RPMI7951 (cell line): ENCODE data around the gene SDK1. TPM values are rescaled to one million over a fixed set of nuclear protein-coding genes. Genes with fewer than 3 reads are reported as not detected.

ENCODE experiments used
- DNase-seq: peaks from one replicate; pipeline ENCODE4 v3.0.0-alpha.2; 2012; ENCODE audit warnings: low read depth
- total RNA-seq: library from RNA; depleted of rRNA; stranded (reverse); fragments of >200 nt; shearing (Covaris generic); gene quantifications from 2 replicates; pipeline ENCODE4 v1.2.3, GENCODE V29; 2014

SDK1 gene
- total RNA-seq, 1 experiment from 2014 or later: 3.1 TPM

DNA sequence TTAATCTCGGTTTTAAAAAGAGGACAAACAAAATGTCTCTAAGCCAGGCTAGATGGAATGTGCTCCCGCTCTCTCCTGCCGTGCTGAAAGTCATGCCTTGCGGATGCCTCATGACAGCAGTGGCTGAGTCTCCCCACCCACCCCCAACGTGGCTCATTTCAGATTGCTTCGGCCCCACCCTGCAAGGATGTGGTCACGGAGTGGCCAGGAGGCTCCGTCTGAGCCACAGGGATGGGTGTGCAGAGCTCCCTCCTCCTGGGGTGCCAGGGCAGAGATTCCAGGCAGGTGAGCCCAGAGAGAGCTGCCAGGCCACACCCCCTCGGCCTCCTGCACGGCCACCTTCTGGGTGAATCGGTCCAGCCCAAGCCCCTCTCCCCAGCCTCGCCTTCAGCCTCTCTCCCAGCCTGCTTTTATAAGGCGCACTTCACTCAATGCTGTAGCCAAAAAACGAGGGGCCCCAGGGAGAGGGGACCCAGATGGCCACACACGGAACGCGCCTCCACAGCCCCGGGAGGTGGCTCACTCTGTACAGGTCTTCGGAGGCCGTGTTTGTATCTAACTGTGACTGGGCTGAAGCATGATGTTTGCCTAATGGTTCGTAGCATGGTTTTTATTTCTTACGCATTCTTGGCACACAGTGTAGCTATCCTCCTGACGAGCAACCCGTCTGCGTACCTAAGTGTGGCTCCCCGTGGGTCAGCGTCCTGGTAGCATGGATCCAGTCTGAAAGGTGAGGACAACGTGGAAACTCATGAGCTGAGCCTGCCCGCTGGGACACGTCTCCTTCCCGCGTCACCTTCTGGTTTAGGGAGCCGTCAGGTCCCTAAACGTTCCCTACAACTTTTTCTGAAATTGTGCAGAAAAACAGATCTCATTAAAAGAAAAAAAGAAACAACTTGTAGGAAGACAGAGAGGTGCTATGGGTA, 967.3 kb downstream of the SDK1 start:
- peak; percentile 34 for DNase-seq

DNA sequence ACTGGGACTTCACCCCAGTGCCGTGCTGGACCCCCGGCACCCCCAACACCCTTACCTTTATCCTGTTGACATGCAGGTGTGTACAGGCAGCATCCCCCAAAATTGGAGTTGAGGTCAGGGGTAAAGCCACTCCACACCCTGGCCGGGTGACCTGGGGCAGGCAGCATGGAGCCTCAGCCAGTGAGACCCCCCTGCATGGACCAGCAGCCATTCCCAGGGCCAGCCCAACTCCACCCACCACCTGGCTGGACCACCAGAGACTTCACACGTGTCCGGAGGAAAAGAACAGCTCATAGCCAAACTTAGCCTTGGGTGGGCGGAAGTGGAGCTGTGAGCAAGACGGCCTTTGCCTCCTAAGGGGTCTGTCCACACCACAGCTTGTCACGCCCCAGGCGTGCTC, 968.0 kb downstream of the SDK1 start:
- no peak for DNase-seq

- no peak for DNase-seq
Observed at GRCh38 chr7:4269746-4270145, 968.7 kb downstream of the SDK1 start.

GRCh38 chr7:4270268-4270667, 969.2 kb downstream of the SDK1 start:
- no peak for DNase-seq

DNA sequence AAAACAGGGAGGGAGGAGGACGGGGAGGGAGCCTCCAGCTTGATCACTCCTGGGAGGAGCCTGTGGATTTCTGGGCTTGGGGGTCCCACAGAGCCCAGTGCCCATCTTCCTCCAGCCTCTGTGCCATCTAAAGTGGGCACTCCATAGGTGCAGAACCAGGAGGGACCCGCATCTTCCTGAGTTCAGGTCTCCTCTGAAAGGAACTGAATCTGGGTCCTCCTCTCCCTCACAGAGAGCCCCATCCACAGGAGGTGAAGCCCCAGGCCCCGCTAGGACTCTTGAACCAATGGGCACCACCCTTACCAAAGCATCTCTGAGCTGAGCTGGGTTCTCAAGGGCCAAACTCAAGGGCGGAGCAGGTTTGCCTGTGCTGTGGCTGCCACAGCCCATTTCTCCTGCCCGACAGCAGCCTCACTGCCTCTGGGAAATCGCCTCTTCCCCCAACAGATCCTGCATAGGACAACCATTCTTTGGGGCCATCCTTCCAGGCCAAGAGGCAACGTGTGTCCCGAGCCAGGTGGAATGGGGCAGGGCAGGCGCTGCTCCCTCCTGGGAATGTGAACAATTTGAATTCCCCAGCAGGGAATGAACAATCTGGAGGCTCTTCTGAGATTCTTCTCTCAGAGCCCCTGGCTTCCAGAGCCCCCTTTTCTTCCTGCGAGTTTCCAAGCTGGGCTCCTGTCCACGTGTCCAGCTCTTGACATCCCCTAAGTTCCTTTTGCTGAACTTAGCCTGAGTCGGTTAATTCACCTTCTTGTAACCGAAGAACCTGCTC, 970.1 kb downstream of the SDK1 start:
- DNase-seq: no peak

GRCh38 chr7:4271716-4272015, 970.6 kb downstream of the SDK1 start:
- DNase-seq: no peak

DNA sequence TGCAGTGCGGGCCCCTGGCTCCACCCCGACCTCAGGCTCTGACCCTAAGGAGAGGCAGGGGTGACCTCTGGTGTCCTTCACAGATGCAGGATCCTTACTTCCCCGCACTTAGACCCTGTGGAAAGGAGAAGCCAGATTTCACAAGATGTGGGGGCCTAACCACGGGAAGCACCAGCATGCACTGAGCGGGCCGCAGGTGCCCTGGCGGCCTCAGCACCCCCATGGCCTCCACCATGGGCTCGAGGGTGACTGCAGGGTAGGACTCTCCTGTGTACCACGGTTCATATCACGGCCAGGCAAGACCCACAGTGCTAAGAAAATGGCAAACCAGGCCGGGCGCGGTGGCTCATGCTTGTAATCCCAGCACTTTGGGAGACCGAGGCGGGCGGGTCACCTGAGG, 971.1 kb downstream of the SDK1 start:
- DNase-seq: no peak

DNA sequence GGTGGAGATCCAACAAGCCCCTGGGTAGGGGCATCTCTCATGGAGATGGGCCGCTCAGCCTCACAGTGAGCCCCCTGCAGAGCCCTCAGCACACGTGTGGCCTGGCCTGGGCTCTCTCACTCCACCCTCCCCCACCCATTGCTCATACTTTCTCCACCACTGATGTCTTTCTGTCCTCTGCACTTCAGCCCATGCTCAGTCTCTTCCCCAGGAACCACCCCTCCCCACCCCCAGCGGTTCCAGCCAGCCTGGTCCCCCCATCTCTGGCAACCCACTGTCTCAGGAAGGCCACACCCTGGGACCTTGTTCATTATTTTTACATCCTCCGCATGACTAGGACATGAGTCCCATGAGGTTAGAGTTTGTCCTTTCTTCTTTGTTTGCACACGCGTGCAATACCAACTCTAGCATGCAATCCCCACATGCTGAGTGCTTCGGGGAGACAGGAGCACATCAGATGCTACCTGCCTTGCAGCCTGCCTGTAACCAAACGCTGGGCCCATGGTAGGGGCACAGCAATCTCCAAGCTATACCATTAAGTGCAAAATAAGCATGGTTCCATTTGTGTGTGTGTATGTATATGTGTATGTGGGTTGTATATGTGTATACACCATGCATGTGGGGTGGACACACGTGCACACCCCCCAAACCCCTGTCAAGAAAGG, 972.6 kb downstream of the SDK1 start:
- DNase-seq: no peak

DNA sequence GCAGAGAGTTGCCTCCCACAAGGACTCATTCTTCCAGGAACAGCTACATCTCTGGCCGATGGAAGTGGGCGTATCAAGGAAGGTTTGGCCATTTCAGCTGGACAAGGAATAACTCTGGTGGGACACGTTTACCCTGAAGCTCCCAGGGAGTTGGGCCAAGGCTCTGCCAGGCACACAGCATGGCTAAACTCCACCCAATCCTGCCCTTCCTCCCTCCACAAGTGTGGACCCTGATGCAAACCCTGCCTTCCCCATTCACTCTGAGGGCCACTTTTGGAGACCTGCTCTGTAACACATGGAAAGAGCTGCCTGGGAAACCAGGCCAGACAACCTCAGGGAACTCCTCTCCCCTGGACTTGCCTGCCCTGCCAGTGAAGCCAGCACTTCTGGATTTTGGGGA, 973.2 kb downstream of the SDK1 start:
- no peak for DNase-seq

DNA sequence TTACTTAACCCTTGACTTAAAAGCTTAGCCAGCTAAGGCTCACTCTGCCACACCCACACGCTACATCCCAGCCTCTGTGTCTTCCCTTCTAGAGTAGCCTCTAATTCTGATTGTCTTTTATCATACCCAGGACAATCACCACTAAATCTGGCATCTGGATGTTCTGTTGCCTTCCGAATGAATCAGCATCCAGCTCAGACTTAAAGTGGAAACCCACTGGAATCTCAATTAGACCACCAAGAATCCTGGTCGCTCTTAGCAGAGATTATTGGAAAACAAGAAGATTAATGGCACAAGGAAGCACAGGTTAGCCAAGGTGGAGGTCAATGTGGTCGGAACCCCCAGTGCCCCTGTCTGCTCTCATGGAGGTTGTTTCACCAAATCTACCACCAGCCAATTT, 976.9 kb downstream of the SDK1 start:
- DNase-seq: peak; percentile 52

GRCh38 chr7:4279216-4279615, 978.2 kb downstream of the SDK1 start:
- no peak for DNase-seq

DNA sequence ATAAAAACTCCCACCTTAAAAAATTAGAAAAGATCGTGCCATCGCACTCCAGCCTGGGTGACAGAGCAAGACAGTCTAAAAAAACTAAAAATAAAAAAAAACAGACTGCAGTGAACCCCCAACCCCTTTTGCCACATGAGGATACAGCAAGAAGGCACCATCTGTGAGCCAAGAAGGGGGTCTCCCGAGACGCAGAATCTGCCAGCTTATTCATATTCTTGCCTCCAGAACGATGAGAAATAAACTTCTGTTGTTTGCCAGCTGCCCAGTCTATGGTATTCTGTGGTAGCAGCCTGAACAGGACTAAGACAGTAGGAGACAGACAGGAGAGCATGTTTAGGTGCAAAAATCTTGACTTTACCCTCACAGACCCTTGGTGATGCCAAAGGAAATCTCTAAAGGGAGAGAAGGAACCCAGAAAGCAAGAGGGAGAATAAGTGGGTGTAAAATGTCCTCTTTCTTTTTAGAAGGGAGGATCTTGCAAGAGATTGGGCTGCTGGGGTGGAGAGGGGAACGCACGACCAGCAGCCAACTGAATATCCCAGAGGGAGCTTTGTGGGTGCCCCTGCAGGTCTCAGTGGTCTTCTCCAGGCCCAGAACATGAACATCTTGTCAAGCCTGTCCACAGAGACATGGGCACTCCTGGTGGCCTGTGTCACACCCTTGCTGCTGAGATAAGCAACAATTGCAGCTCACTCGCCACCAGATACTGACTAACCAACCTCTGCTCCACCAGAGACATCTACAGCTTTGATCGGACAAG, 980.4 kb downstream of the SDK1 start:
- DNase-seq: no peak

DNA sequence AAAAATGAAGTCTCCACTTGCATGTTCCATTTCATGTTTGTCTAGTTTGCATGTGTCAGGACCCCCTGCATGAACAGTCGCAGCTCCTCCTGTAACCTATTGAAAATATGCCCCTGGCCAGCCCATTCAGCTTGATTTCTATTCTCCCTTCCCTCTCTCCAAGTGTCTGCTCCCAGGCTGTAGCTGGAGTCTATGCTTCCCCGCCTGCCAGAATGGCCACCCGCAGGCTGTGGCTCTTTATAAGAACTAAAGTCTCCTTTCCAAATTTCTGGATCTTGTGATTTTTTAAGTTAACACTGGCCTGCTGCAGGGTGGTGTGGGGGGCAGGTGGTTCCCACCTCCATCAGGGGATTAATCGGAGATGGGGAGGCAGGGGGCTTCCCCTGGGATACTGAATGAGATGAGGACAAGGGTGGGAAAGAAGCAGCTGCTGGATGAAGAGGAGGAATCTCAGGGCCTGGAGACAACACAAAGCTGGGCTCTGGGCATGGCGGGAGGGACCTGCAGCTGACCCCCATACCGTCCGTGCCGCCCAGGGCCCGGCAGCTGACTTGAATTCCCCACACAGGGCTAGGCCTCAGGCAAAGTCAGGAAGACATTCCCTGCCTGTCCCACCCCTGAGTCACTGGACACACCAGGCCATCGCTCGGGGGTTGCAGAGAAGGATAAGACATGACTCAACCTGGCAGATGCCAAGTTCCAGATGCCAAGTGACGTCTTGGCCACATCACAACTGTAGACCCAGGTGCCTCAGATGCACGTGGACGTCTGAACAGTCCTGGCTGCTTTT, 981.6 kb downstream of the SDK1 start:
- peak; percentile 95 for DNase-seq

GRCh38 chr7:4286351-4286750, 985.3 kb downstream of the SDK1 start:
- no peak for DNase-seq

DNA sequence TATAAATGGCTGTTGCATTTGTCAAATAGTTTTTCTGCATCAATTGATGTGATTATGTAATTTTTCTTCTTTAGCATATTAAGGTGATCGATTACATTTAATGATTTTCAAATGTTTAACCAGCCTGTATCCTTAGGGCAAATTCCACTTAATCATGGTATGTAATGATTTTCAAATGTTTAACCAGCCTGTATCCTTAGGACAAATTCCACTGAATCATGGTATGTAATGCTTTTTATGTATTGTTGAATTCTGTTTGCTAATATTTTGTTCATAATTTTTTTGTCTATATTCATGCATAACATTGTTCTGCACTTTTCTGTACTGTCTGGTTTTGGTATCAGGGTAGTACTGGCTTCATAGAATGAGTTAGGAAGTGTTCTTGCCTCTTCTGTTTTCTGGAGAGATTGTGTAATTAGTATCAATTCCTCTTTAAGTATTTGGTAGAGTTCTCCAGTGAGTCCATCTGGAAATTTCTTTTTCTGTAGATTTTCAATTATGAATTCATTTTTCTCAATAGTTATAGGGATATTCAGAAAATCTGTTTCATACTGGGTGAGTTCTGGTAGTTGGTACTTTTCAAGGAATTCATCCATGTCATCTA, 987.8 kb downstream of the SDK1 start:
- DNase-seq: no peak

- no peak for DNase-seq
Observed at GRCh38 chr7:4297165-4297917, 996.3 kb downstream of the SDK1 start.

- DNase-seq: no peak
Observed at GRCh38 chr7:4297918-4298219, 996.8 kb downstream of the SDK1 start.

- DNase-seq: no peak
Observed at GRCh38 chr7:4299431-4299830, 998.4 kb downstream of the SDK1 start.

GRCh38 chr7:4302203-4302905, 1001.3 kb downstream of the SDK1 start:
- DNase-seq: no peak
